H1 (cell line): Measurements from ENCODE around the gene DYNC1I1. TPM values are rescaled to one million over a fixed set of nuclear protein-coding genes. Genes with fewer than 3 reads are reported as not detected.

Experiments
- CTCF ChIA-PET: fragments of 300-600 bp; sonication (Branson Sonifier 250); formaldehyde crosslinking; loops from one replicate; lab custom pipeline; 2021; ENCODE audit not compliant: partially characterized antibody; lab: Charles Lee
- POLR2A ChIA-PET: fragments of 300-600 bp; sonication (Branson Sonifier 250); formaldehyde crosslinking; loops from one replicate; lab custom pipeline; 2021; ENCODE audit warnings: inconsistent platforms; ENCODE audit not compliant: partially characterized antibody; lab: Charles Lee
- DNase-seq, 2 experiments: peaks; one replicate each; pipeline versions ENCODE4 v3.0.0 to v3.0.0-alpha.2; 2010 to 2022; ENCODE audit warnings: low spot score in 2 of 2, low read depth in 1 of 2, mixed read lengths in 1 of 2
- FAIRE-seq: peaks from 2 replicates; lab custom pipeline; 2011; peaks lifted over from hg19 to GRCh38; lab: Jason Lieb, UNC
- H2AFZ ChIP-seq: 2 replicates; pipeline ENCODE4 v1.8.1; 2012; ENCODE audit warnings: low read length, inconsistent platforms
- H2AK5ac ChIP-seq: 2 replicates; pipeline ENCODE4 v1.6.1; 2013; ENCODE audit warnings: low read depth, low read length
- H2BK120ac ChIP-seq: replicated peaks from 2 replicates; pipeline ENCODE3; 2013; ENCODE audit warnings: low read depth, low read length, inconsistent platforms
- H2BK12ac ChIP-seq: 2 replicates; pipeline ENCODE4 v1.6.1; 2013; ENCODE audit warnings: low read depth, low read length
- H2BK15ac ChIP-seq: 2 replicates; pipeline ENCODE4 v1.6.1; 2013; ENCODE audit warnings: low read length
- H2BK20ac ChIP-seq: 2 replicates; pipeline ENCODE4 v1.6.1; 2013; ENCODE audit warnings: low read length
- H2BK5ac ChIP-seq: 2 replicates; pipeline ENCODE4 v1.6.1; 2013; ENCODE audit warnings: low read depth, low read length
- H3K14ac ChIP-seq: 2 replicates; pipeline ENCODE4 v1.6.1; 2013; ENCODE audit warnings: inconsistent platforms; ENCODE audit not compliant: insufficient read length
- H3K18ac ChIP-seq: 2 replicates; pipeline ENCODE4 v1.6.1; 2013; ENCODE audit warnings: low read length; ENCODE audit errors: extremely low read depth
- H3K23ac ChIP-seq: 2 replicates; pipeline ENCODE4 v1.6.1; 2013; ENCODE audit warnings: inconsistent platforms; ENCODE audit not compliant: insufficient read length
- H3K23me2 ChIP-seq: 2 replicates; pipeline ENCODE4 v1.6.1; 2013; ENCODE audit warnings: low read depth, low read length
- H3K27ac ChIP-seq: 2 replicates; pipeline ENCODE4 v1.6.1; 2011; ENCODE audit warnings: low read depth, low read length, inconsistent platforms
- H3K27me3 ChIP-seq, 4 experiments: replicated peaks in 1 of 4; 1 replicate in 1 of 4; 2 replicates in 3 of 4; pipeline versions ENCODE4 v1.6.1 to v1.8.1; 2011 to 2013; ENCODE audit warnings: low read length in 3 of 4, mild to moderate bottlenecking in 3 of 4, inconsistent platforms in 2 of 4, mixed read lengths in 2 of 4, moderate library complexity in 1 of 4; ENCODE audit not compliant: control insufficient read depth in 3 of 4, insufficient read depth in 3 of 4; ENCODE audit errors: extremely low read depth in 1 of 4
- H3K36me3 ChIP-seq, 4 experiments: 2 replicates each; pipeline versions ENCODE4 v1.6.1 to v1.8.1; 2011 to 2013; ENCODE audit warnings: mild to moderate bottlenecking in 4 of 4, low read length in 3 of 4, moderate library complexity in 2 of 4, control low read depth in 1 of 4, inconsistent platforms in 1 of 4; ENCODE audit not compliant: insufficient read depth in 4 of 4, control insufficient read depth in 2 of 4
- H3K4ac ChIP-seq: replicated peaks from 2 replicates; pipeline ENCODE3; 2013; ENCODE audit warnings: low read length, low read depth, mixed read lengths, inconsistent platforms; ENCODE audit not compliant: insufficient read length
- H3K4me1 ChIP-seq, 4 experiments: replicated peaks in 1 of 4; 1 replicate in 1 of 4; 2 replicates in 3 of 4; pipeline versions ENCODE4 v1.6.1 to v1.8.1; 2011 to 2013; ENCODE audit warnings: low read length in 3 of 4, inconsistent platforms in 2 of 4, mixed read lengths in 1 of 4; ENCODE audit not compliant: insufficient read depth in 4 of 4, control insufficient read depth in 3 of 4
- H3K4me2 ChIP-seq, 2 experiments: 2 replicates each; pipeline versions ENCODE4 v1.6.1 to v1.8.1; 2011 to 2013; ENCODE audit warnings: low read depth in 2 of 2, low read length in 2 of 2, control low read depth in 1 of 2, inconsistent platforms in 1 of 2, mild to moderate bottlenecking in 1 of 2; ENCODE audit not compliant: insufficient read depth in 1 of 2
- H3K4me3 ChIP-seq, 4 experiments: fragments of 200-600, 300-600 bp in 1 of 4; sonication (generic), shearing (Covaris generic), sonication (Bioruptor Twin) in 1 of 4; 2 replicates each; pipeline versions ENCODE4 v1.5.1 to v1.8.1; 2011 to 2016; ENCODE audit warnings: low read length in 4 of 4, low read depth in 3 of 4, control low read depth in 2 of 4, inconsistent platforms in 2 of 4, mild to moderate bottlenecking in 2 of 4, mixed read lengths in 1 of 4, moderate library complexity in 1 of 4; ENCODE audit not compliant: insufficient read depth in 2 of 4; ENCODE audit errors: extremely low read depth in 1 of 4
- H3K56ac ChIP-seq: replicated peaks from 2 replicates; pipeline ENCODE3; 2013; ENCODE audit warnings: low read depth, mild to moderate bottlenecking, mixed read lengths, low read length, inconsistent platforms; ENCODE audit not compliant: insufficient read length
- H3K79me1 ChIP-seq: 2 replicates; pipeline ENCODE4 v1.6.1; 2013; ENCODE audit warnings: low read depth, low read length, control low read depth
- H3K79me2 ChIP-seq, 2 experiments: 2 replicates each; pipeline versions ENCODE4 v1.6.1 to v1.8.1; 2012 to 2013; ENCODE audit warnings: low read length in 2 of 2, mild to moderate bottlenecking in 2 of 2, inconsistent platforms in 1 of 2; ENCODE audit not compliant: insufficient read depth in 2 of 2, control insufficient read depth in 1 of 2
- H3K9ac ChIP-seq, 4 experiments: replicated peaks in 1 of 4; 1 replicate in 1 of 4; 2 replicates in 3 of 4; pipeline versions ENCODE4 v1.6.1 to v1.8.1; 2011 to 2013; ENCODE audit warnings: low read depth in 3 of 4, low read length in 3 of 4, control low read depth in 2 of 4, mild to moderate bottlenecking in 2 of 4, moderate library complexity in 2 of 4, inconsistent platforms in 1 of 4; ENCODE audit errors: extremely low read depth in 1 of 4
- H3K9me3 ChIP-seq, 2 experiments: 2 replicates each; pipeline versions ENCODE4 v1.6.1 to v1.8.1; 2012 to 2013; ENCODE audit warnings: mild to moderate bottlenecking in 2 of 2, moderate library complexity in 2 of 2, control low read depth in 1 of 2, inconsistent platforms in 1 of 2, low read depth in 1 of 2, low read length in 1 of 2, mixed read lengths in 1 of 2; ENCODE audit not compliant: insufficient read depth in 2 of 2
- H4K20me1 ChIP-seq, 2 experiments: replicated peaks in 1 of 2; 2 replicates each; pipeline versions ENCODE3 to v1.8.1; 2011 to 2013; ENCODE audit warnings: inconsistent platforms in 2 of 2, low read length in 2 of 2, mild to moderate bottlenecking in 1 of 2; ENCODE audit not compliant: insufficient read depth in 2 of 2, control insufficient read depth in 1 of 2
- H4K5ac ChIP-seq: 2 replicates; pipeline ENCODE4 v1.6.1; 2013; ENCODE audit warnings: low read length, low read depth, mixed read lengths, inconsistent platforms; ENCODE audit not compliant: insufficient read length
- H4K8ac ChIP-seq: 2 replicates; pipeline ENCODE4 v1.8.0; 2013; ENCODE audit warnings: mild to moderate bottlenecking, moderate library complexity, low read length, inconsistent platforms; ENCODE audit not compliant: insufficient read depth; ENCODE audit errors: extremely low read depth
- H4K91ac ChIP-seq: replicated peaks from 2 replicates; pipeline ENCODE3; 2013; ENCODE audit warnings: low read length, mixed read lengths, inconsistent platforms; ENCODE audit not compliant: insufficient read length
- CEBPB ChIP-seq: IDR thresholded peaks from 2 replicates; pipeline ENCODE4 v1.6.1; 2012; ENCODE audit warnings: low read depth, low read length
- CTCF ChIP-seq, 3 experiments: IDR thresholded peaks; 1 replicate in 2 of 3; 2 replicates in 1 of 3; pipeline versions ENCODE4 v1.5.1 to v1.6.1; 2011; ENCODE audit warnings: low read length in 3 of 3, mild to moderate bottlenecking in 3 of 3, inconsistent platforms in 2 of 3, low read depth in 1 of 3, moderate library complexity in 1 of 3; ENCODE audit not compliant: insufficient read depth in 1 of 3; ENCODE audit errors: control extremely low read depth in 1 of 3
- KDM1A ChIP-seq: fragments of 200-600, 300-600 bp; sonication (generic); IDR thresholded peaks from 2 replicates; pipeline ENCODE4 v1.7.1; 2016; ENCODE audit warnings: mild to moderate bottlenecking, low read length, borderline replicate concordance
- MAX ChIP-seq: IDR thresholded peaks from 2 replicates; pipeline ENCODE4 v1.6.1; 2012; ENCODE audit warnings: inconsistent platforms
- RAD21 ChIP-seq, 2 experiments: IDR thresholded peaks in 1 of 2; conservative IDR thresholded peaks in 1 of 2; 2 replicates each; pipeline ENCODE4 v1.6.1; 2011; ENCODE audit warnings: low read depth in 2 of 2, low read length in 2 of 2, improper control_type of control experiment in 1 of 2, inconsistent platforms in 1 of 2, mild to moderate bottlenecking in 1 of 2, moderate library complexity in 1 of 2
- SIRT6 ChIP-seq: IDR thresholded peaks from one replicate; pipeline ENCODE4 v1.7.1; 2012; ENCODE audit warnings: low read length, inconsistent platforms
- USF2 ChIP-seq: IDR thresholded peaks from 2 replicates; pipeline ENCODE4 v1.6.1; 2011; ENCODE audit warnings: low read length, improper control_type of control experiment
- YY1 ChIP-seq: IDR thresholded peaks from 2 replicates; pipeline ENCODE4 v1.6.1; 2011; ENCODE audit warnings: low read depth, mild to moderate bottlenecking, low read length
- WGBS, 2 experiments: shearing (Covaris generic) in 1 of 2; methylation state at CpG; one replicate each; pipeline versions ENCODE4 v1.1.6 to v1.1.7; 2013 to 2015; ENCODE audit warnings: low lambda C conversion rate in 2 of 2, mixed read lengths in 2 of 2, inconsistent platforms in 1 of 2, low coverage in 1 of 2, missing lambda C conversion rate in 1 of 2; ENCODE audit not compliant: insufficient replicate concordance in 2 of 2, insufficient coverage in 1 of 2, insufficient read length in 1 of 2; ENCODE audit errors: extremely low coverage in 1 of 2, missing lambda C conversion rate in 1 of 2; 5-methylcytosine and 5-hydroxymethylcytosine counted together
- polyA plus RNA-seq, 7 experiments: library from polyadenylated mRNA; depleted of rRNA in 3 of 7; stranded (reverse) in 5 of 7; unstranded in 2 of 7; fragments of >200 nt in 5 of 7; fragments of 200-250 nt in 2 of 7; gene quantifications; 1 replicate in 5 of 7; 2 replicates in 1 of 7; 4 replicates in 1 of 7; pipeline versions ENCODE4 v1.2.1 to v1.2.3, GENCODE V29; 2011 to 2013; ENCODE audit warnings: missing spikeins in 2 of 7, mixed read lengths in 2 of 7
- total RNA-seq: library from RNA; stranded (reverse); fragmentation: NEBNext Ultra II Directional; extraction: Animal tissue kit (Norgen Biotek cat#: 25700); gene quantifications from 2 replicates; pipeline ENCODE4 v1.2.1, GENCODE V29; 2021

DYNC1I1 gene
- total and polyA plus RNA-seq, 2 of the 8 experiments (the other 6 are each of a cell fraction or from before 2014, with no cell fraction given), result 0.45 to 0.58 TPM

- Histone ChIP-seq H3K4ac (no peak overlapping the region), H3K79me2 (no peaks in the 10 kb centered on the region), H2AFZ (no peak overlapping the region), H3K4me3 (no peak overlapping the region), H3K36me3 (no peaks in the 10 kb centered on the region), H2BK5ac (no peak overlapping the region), H3K4me1 (no peaks in the 10 kb centered on the region), H3K23ac (no peak overlapping the region), H3K23me2 (no peaks in the 10 kb centered on the region), H2AK5ac (no peak overlapping the region), H4K91ac (no peak overlapping the region), H3K4me2 (no peak overlapping the region), H3K56ac (no peak overlapping the region), H3K14ac (no peak overlapping the region), H3K9ac (no peak overlapping the region), H4K8ac (no peak overlapping the region), H3K18ac (no peak overlapping the region), H3K27me3 (peaks cover 10 to 22% (median 17%) of the 10 kb centered on the region in 4 experiments), H4K20me1 (peaks cover 0 to 2% of the 10 kb centered on the region in 2 experiments), H2BK15ac (no peak overlapping the region), H2BK12ac (no peak overlapping the region), H3K79me1 (no peaks in the 10 kb centered on the region), H3K9me3 (no peaks in the 10 kb centered on the region), H2BK20ac (no peak overlapping the region), H4K5ac (no peak overlapping the region), H3K27ac (no peak overlapping the region), H2BK120ac (no peak overlapping the region)
- POLR2A ChIA-PET, result interaction anchor here (0.5 kb wide), 1 partner anchor 833 kb away, joined by 4 read pairs; no protein-coding TSS in a partner anchor
- FAIRE-seq, result peak; percentile 65
- WGBS, 2 experiments, result 80% methylated on average over 3 of the region's 3 CpGs; no CpG with 5 or more reads in 1 of the 2 experiments
- CTCF ChIA-PET, result interaction anchor here (0.6 to 8.8 kb wide), 27 partner anchors 11 to 399 kb away, joined by 3 to 79 read pairs (median 6); partner anchors contain the start of gene DYNC1I1
- DNase-seq, result no peak
- TF ChIP-seq RAD21 (IDR thresholded peaks at IDR 0.05 in 1 of 2, conservative IDR thresholded peaks at IDR 0.05 in 1 of 2; ENCODE audit: low read depth in 2 of 2, low read length in 2 of 2) (peak; percentile 59 to 70), KDM1A (no peak), SIRT6 (no peak), CTCF (IDR thresholded peaks at IDR 0.05; ENCODE audit: control extremely low read depth in 1 of 3, insufficient read depth in 1 of 3, low read depth in 1 of 3, low read length in 3 of 3) (peak in 2 of 3 experiments; percentile 66 to 76; a peak in 3 of 4 replicates), YY1 (0 out of 2 replicates have a peak, but pooled peaks have one; percentile 20), CEBPB (no peak), USF2 (no peak), MAX (no peak)
Observed at GRCh38 chr7:95794917-95795515, 22.7 kb downstream of the DYNC1I1 start.
